ENCODE results near the gene ADGRG1. TPM values are rescaled to one million over a fixed set of nuclear protein-coding genes. Genes with fewer than 3 reads are reported as not detected.

ADGRG1 gene
- total RNA-seq = 1 to 10 TPM in 1 of 2 experiments, under 1 TPM in 1; 0.93 to 1.0 TPM

DNA sequence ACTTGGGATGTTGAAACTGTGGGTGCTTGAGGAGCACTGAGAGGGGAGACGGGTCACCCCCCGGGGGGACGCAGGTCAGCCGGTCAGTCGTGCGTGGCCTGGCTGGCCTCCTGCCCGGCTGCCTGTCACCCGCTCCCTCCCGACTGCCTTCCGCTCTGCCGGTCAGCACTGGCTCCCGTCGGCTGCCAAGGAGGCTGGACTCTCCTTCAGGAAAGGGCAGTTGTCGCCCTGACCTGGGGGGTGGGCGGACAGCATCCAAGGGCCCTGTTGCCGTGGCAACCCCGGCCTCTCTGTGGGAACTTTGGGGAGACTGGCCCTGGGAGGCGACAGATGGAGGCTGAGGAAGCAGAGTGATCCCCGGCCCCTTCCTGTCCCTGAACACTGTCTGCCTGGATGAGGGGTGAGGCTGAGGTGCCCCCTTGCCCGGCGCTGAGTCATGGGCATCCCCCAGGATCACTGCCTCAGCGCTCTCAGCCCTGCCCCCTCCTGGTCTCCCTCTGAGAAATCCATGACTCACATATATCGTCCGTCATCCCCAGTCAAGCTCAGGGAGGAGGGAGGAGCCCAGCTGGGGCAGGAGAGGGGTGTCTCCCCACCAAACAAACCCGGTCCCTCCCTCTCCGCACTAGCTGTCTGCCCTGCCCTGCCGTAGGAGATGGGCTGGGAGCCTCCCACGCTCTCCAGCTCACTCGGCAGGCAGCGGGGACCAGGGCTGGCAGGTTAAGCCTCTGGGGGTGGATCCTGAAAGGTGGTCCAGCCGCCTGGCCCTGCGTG is at the start of gene ADGRG1:
TSS of gene ADGRG1 (plus strand) at position 623 of the 774 bp plus-strand sequence. CDS start 21,658 bp downstream, outside the sequence.
- no peaks in the 10 kb centered on the region for H3K9me3 Mint-ChIP-seq
- peak; percentile 86 for DNase-seq
- no peak within 1 kb of the TSS for H3K27ac Mint-ChIP-seq
- CTCF ChIA-PET = interaction anchor here (0.9 to 2.1 kb wide), 5 partner anchors 10 to 52 kb away, joined by 3 to 7 read pairs (median 4); no protein-coding TSS in a partner anchor
- intact Hi-C loops (cut with micrococcal nuclease) = loop anchor here (1.0 kb wide), 3 partner anchors 14 to 37 kb away; no protein-coding TSS in a partner anchor
- H3K36me3 Mint-ChIP-seq (ENCODE audit: low read depth) = no peaks in the 10 kb centered on the region
- H3K4me3 Mint-ChIP-seq = no peak within 1 kb of the TSS
- peaks cover 12% of the 10 kb centered on the region for H3K4me1 Mint-ChIP-seq (ENCODE audit: low read depth)
- H3K27me3 Mint-ChIP-seq (ENCODE audit: low read depth) = peaks cover 29% of the 10 kb centered on the region

DNA sequence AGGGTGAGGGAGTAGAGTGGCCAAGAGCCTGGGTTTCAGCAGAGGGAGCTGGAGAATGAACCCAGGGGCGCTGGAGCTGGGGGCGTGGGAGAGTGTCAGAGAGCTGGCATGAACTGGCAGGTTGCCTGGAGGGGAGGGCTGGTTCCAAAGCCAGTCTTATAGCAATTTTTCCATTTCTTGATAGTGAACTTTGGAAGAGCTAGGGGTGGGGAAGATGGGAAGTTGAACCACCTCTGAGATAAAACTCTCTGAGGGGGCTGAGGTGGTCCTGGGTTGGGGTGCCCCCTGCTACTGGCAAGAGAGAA is 49.1 kb upstream of the ADGRG1 start:
- CTCF ChIA-PET = interaction anchor here (1.0 to 12.7 kb wide), 3 partner anchors 63 to 92 kb away, joined by 3 to 162 read pairs (median 3); no protein-coding TSS in a partner anchor
- H3K27me3 Mint-ChIP-seq (ENCODE audit: low read depth) = peaks cover 3% of the 10 kb centered on the region
- intact Hi-C loops (cut with micrococcal nuclease) = no loop called here
- no peaks in the 10 kb centered on the region for H3K9me3 Mint-ChIP-seq
- H3K27ac Mint-ChIP-seq = no peak overlapping the region
- peaks cover 2% of the 10 kb centered on the region for H3K4me1 Mint-ChIP-seq (ENCODE audit: low read depth)
- no peak for DNase-seq
- H3K4me3 Mint-ChIP-seq = no peak overlapping the region
- H3K36me3 Mint-ChIP-seq (ENCODE audit: low read depth) = no peaks in the 10 kb centered on the region

DNA sequence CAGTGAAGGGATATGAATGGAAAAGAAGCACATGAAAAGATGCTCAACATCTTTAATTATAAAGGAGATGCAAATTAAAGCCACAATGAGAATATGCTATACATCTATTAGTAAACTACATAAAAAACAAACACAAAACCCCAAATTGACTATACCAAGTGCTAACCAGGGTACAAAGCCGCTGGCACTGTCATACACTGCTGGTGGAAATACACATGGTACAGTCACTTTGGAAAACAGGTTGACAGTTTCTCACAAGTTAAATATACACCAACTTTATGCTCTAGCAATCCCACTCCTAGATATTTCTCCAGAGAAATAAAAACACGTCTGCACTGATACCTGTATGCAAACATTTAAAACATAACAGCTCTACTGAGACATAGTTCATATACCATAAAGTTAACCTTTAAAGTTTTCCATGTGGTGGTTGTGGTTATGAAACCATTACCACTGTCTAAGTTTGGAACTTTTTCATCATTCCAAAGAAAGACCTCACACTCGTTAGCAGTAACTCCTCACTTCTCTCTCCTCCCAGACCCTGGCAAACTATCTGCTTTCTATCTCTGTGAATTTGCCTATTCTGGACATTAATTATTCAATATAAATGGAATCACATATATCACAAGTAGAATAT is 43.3 kb upstream of the ADGRG1 start:
- H3K27ac Mint-ChIP-seq = no peak overlapping the region
- H3K9me3 Mint-ChIP-seq = no peaks in the 10 kb centered on the region
- DNase-seq = no peak
- H3K36me3 Mint-ChIP-seq (ENCODE audit: low read depth) = no peaks in the 10 kb centered on the region
- CTCF ChIA-PET = interaction anchor here (0.7 to 2.6 kb wide), 6 partner anchors 9 to 98 kb away, joined by 3 to 15 read pairs (median 4); no protein-coding TSS in a partner anchor
- intact Hi-C loops (cut with micrococcal nuclease) = no loop called here
- peaks cover 6% of the 10 kb centered on the region for H3K4me1 Mint-ChIP-seq (ENCODE audit: low read depth)
- H3K4me3 Mint-ChIP-seq = no peak overlapping the region
- H3K27me3 Mint-ChIP-seq (ENCODE audit: low read depth) = no peaks in the 10 kb centered on the region

DNA sequence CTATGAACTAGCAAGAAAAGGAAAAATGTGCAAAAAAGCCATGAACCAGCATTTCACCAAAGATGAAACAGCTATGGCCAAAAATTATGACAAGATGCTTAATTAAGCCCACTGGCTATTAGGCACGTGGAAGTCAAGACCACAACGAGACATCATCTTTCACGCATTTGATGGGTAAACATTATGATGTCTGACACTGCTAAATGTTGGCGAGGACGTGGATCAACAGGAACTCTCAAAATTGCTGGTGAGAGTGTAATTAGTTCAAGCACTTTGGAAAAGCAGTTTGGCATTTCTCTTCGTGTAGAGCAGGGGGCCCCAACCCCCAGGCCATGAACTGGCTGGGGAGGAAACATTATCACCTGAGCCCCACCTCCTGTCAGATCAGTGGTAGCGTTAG is 39.6 kb upstream of the ADGRG1 start:
- H3K4me3 Mint-ChIP-seq = no peak overlapping the region
- intact Hi-C loops (cut with micrococcal nuclease) = no loop called here
- no peaks in the 10 kb centered on the region for H3K36me3 Mint-ChIP-seq (ENCODE audit: low read depth)
- DNase-seq = no peak
- H3K4me1 Mint-ChIP-seq (ENCODE audit: low read depth) = peaks cover 38% of the 10 kb centered on the region
- H3K9me3 Mint-ChIP-seq = peaks cover 2% of the 10 kb centered on the region
- CTCF ChIA-PET = interaction anchor here (0.6 to 3.2 kb wide), 4 partner anchors 12 to 157 kb away, joined by 4 to 45 read pairs (median 7); no protein-coding TSS in a partner anchor
- no peaks in the 10 kb centered on the region for H3K27me3 Mint-ChIP-seq (ENCODE audit: low read depth)
- H3K27ac Mint-ChIP-seq = no peak overlapping the region

DNA sequence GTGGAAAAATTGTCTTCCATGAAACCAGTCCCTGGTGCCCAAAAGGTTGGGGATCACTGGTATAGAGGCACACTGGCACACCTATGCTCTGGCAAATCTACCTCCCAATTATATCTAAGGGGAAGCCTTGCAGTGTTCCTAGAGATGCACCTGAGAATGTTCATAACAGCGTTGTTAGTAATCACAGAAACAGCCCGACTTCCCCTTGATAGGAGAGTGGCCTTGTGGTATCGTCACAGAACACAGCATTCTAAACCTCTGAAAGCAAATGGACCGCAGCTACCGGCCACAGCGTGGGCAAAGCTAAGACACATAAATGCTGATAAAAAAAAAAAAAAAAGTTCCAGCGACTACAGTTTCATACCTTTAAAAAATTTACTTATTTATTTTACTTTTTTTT is 39.1 kb upstream of the ADGRG1 start:
- no peak overlapping the region for H3K4me3 Mint-ChIP-seq
- intact Hi-C loops (cut with micrococcal nuclease) = no loop called here
- H3K36me3 Mint-ChIP-seq (ENCODE audit: low read depth) = no peaks in the 10 kb centered on the region
- peaks cover 2% of the 10 kb centered on the region for H3K9me3 Mint-ChIP-seq
- CTCF ChIA-PET = interaction anchor here (0.9 to 5.1 kb wide), 5 partner anchors 11 to 112 kb away, joined by 3 to 94 read pairs (median 17); no protein-coding TSS in a partner anchor
- peaks cover 38% of the 10 kb centered on the region for H3K4me1 Mint-ChIP-seq (ENCODE audit: low read depth)
- H3K27me3 Mint-ChIP-seq (ENCODE audit: low read depth) = no peaks in the 10 kb centered on the region
- DNase-seq = no peak
- H3K27ac Mint-ChIP-seq = no peak overlapping the region

DNA sequence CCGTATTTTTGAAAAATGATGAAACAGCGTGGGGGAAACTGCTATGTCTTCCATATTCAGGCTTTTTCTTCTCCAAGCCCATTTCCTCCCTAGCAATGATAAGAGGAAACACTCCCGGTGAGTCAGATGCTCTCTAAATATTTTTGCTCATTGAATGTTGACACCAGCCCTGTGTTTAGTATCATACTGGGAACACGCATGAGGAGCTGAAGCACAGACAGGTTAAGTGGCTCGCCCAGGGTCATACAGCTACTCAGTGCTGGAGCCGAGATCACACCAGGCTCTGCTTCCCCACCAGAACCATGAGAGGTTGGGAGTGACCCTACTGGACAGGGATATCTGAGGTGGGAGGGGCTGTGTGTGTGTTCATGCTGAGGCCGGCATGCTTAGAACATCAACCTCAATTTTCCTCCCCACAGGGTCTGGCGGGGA is 37.8 kb upstream of the ADGRG1 start:
- Mint-ChIP-seq H3K27me3 (ENCODE audit: low read depth) (no peaks in the 10 kb centered on the region), H3K36me3 (ENCODE audit: low read depth) (no peaks in the 10 kb centered on the region), H3K4me1 (ENCODE audit: low read depth) (peaks cover 32% of the 10 kb centered on the region), H3K27ac (peak overlapping the region; percentile 90), H3K9me3 (peaks cover 5% of the 10 kb centered on the region), H3K4me3 (peak overlapping the region; percentile 10)
- peak; percentile 35 for DNase-seq
- intact Hi-C loops (cut with micrococcal nuclease) = loop anchor here (1.0 to 5.0 kb wide), 10 partner anchors 12 to 410 kb away; partner anchors contain the start of genes ADGRG1, KATNB1 and ZNF319
- CTCF ChIA-PET = interaction anchor here (0.5 to 5.1 kb wide), 18 partner anchors 8 to 1096 kb away, joined by 3 to 94 read pairs (median 5); partner anchors contain the start of genes ADGRG1 and KATNB1

DNA sequence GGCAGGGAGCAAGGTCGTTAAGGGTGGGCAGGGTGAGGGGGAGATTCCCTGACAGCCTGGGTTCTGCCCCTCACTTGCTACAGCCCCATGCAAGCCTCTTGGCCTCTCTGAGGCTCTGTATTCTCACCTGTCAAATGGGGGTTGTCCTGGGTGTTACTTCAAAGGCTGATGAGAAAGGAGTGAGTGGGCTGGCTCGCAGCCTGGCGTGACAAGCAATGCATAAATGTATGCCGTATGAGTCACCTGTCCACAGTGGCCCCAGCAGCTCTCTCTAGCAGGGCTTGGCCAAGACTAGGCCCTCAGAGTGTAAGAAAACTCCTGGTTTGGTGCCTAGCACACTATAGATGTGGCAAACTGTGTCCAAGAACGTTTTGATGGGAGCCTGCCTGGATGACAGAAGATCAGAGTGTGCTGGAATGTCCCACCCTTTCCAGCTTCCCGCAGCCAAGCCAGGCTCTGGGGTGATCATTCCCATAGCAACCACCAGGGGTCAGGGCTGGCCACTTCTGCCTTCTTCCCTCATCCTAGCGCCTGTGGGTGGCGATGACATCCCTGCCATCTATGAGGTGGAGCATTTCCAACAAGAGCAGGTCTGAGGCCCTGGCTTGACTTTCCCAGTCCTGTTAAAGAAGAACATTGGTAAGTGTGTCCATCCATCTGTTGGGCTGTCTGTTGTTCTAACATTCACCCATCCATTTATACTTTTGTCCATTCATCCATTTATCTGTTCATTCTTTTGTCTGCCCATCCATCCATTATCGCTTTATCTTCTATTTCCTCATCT is 37.2 kb upstream of the ADGRG1 start:
- DNase-seq = peak; percentile 89
- Mint-ChIP-seq H3K27me3 (ENCODE audit: low read depth) (no peaks in the 10 kb centered on the region), H3K4me3 (peak overlapping the region; percentile 40), H3K36me3 (ENCODE audit: low read depth) (no peaks in the 10 kb centered on the region), H3K27ac (peak overlapping the region; percentile 90), H3K9me3 (peaks cover 7% of the 10 kb centered on the region), H3K4me1 (ENCODE audit: low read depth) (peaks cover 32% of the 10 kb centered on the region)
- CTCF ChIA-PET = interaction anchor here (0.5 to 5.1 kb wide), 17 partner anchors 9 to 1096 kb away, joined by 3 to 94 read pairs (median 5); partner anchors contain the start of genes ADGRG1 and KATNB1
- intact Hi-C loops (cut with micrococcal nuclease) = loop anchor here (1.0 to 5.0 kb wide), 10 partner anchors 11 to 409 kb away; partner anchors contain the start of genes ADGRG1, KATNB1 and ZNF319

DNA sequence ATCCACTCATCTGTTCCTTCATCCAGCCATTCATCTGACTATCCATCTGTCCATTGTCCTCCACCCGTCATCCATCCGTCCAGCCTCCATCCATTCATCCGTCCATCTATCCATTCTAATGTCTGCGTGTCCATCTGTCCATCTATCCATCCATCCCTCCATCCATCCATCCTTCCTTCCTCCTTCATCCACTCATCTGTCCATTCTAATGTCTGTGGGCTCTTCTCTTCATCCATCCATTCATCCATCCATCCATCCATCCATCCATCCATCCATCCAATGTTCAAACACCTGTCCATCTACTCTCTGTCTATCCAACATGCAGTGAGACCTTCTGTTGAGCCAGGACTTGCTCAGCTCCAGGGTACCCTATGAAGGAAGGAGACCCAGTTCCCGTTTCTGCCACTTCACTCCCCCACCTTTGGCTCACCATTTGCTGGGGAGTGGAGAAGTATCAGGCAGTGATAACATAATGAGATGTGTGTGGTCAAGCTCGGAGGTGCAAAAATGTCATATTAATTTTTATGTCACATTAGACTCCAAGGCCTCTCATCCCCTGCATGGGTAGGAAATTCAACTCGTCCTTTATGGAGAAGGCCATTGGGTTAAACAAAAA is 36.5 kb upstream of the ADGRG1 start:
- intact Hi-C loops (cut with micrococcal nuclease) = loop anchor here (1.0 to 5.0 kb wide), 10 partner anchors 10 to 408 kb away; partner anchors contain the start of genes ADGRG1, KATNB1 and ZNF319
- DNase-seq = no peak
- H3K27ac Mint-ChIP-seq = peak overlapping the region; percentile 90
- H3K27me3 Mint-ChIP-seq (ENCODE audit: low read depth) = no peaks in the 10 kb centered on the region
- peaks cover 8% of the 10 kb centered on the region for H3K9me3 Mint-ChIP-seq
- H3K4me3 Mint-ChIP-seq = peak overlapping the region; percentile 40
- H3K4me1 Mint-ChIP-seq (ENCODE audit: low read depth) = peaks cover 32% of the 10 kb centered on the region
- CTCF ChIA-PET = interaction anchor here (1.3 to 5.1 kb wide), 7 partner anchors 10 to 80 kb away, joined by 3 to 94 read pairs (median 11); no protein-coding TSS in a partner anchor
- H3K36me3 Mint-ChIP-seq (ENCODE audit: low read depth) = no peaks in the 10 kb centered on the region

DNA sequence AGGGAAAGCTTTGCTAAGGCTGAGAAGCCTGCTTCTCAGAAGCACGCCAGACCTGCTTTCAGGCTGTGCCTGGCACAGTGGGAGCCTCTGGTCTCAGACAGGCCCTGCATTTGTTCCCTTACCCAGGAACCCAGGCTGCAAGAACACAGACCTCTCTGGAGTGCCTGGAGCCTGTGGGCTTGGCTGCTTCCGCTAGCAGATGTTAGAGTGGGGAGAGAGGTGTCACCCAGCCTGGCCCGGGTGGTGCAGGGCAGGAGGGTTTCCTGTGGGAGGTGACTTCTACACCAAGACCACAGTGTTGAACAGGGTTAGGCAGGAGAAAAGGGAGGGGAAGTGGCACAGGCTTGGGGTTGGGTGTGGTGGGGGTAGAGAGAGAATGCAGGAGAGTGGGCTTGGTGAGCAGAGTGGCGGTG is 35.8 kb upstream of the ADGRG1 start:
- Mint-ChIP-seq H3K27ac (peak overlapping the region; percentile 90), H3K9me3 (peaks cover 11% of the 10 kb centered on the region), H3K36me3 (ENCODE audit: low read depth) (no peaks in the 10 kb centered on the region), H3K4me1 (ENCODE audit: low read depth) (peaks cover 33% of the 10 kb centered on the region), H3K4me3 (peak overlapping the region; percentile 10), H3K27me3 (ENCODE audit: low read depth) (no peaks in the 10 kb centered on the region)
- CTCF ChIA-PET = interaction anchor here (0.6 to 5.1 kb wide), 6 partner anchors 9 to 56 kb away, joined by 3 to 94 read pairs (median 7); no protein-coding TSS in a partner anchor
- peak; percentile 80 for DNase-seq
- intact Hi-C loops (cut with micrococcal nuclease) = loop anchor here (5.0 kb wide), 1 partner anchor 280 kb away; no protein-coding TSS in a partner anchor

DNA sequence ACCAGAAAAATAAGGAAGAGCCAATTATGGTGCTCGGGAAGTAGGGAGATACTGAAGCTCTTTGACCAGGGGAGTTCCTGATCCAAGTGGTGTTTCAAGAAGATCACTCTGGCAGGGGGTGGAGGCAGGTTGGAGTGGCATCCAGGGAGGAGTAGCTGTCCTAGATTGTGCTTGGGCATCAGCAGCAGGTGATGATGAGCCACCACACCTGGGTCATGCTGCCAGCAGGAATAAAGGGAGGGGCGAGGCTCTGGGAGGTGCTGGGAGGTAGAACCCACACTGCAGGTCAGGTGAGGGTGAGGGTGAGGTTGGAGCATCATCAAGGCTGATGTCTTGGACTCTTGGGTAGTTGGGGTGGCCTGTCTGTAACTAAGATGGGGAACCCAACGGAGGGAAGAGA is 35.4 kb upstream of the ADGRG1 start:
- H3K36me3 Mint-ChIP-seq (ENCODE audit: low read depth) = no peaks in the 10 kb centered on the region
- peaks cover 11% of the 10 kb centered on the region for H3K9me3 Mint-ChIP-seq
- H3K27me3 Mint-ChIP-seq (ENCODE audit: low read depth) = no peaks in the 10 kb centered on the region
- no peak for DNase-seq
- no peak overlapping the region for H3K4me3 Mint-ChIP-seq
- intact Hi-C loops (cut with micrococcal nuclease) = loop anchor here (5.0 kb wide), 1 partner anchor 279 kb away; no protein-coding TSS in a partner anchor
- H3K4me1 Mint-ChIP-seq (ENCODE audit: low read depth) = peaks cover 33% of the 10 kb centered on the region
- H3K27ac Mint-ChIP-seq = peak overlapping the region; percentile 90
- CTCF ChIA-PET = interaction anchor here (0.6 to 5.1 kb wide), 6 partner anchors 9 to 56 kb away, joined by 3 to 94 read pairs (median 4); no protein-coding TSS in a partner anchor

DNA sequence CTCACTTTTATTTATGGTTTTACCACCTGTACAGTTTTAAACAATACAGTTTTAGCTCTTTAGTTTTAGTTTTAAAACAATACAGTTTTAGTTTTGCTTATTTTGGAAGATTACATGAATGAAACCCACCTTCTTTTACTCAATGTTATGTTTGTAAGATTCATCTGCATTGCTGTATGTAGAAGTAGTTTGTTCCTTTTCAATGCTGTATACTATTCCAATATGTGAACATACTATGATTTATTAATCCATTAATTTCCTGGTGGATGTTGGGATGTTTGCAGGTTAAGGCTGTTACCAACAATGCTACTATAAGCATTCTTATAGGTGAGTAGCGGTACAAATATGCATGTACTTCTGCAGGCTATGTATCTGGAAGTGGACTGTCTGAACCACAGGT is 34.4 kb upstream of the ADGRG1 start:
- H3K4me1 Mint-ChIP-seq (ENCODE audit: low read depth) = peaks cover 33% of the 10 kb centered on the region
- no peak overlapping the region for H3K27ac Mint-ChIP-seq

More for the DNA sequence above, 34.4 kb upstream of the ADGRG1 start:
- H3K36me3 Mint-ChIP-seq (ENCODE audit: low read depth) = no peaks in the 10 kb centered on the region
- H3K9me3 Mint-ChIP-seq = peaks cover 15% of the 10 kb centered on the region
- CTCF ChIA-PET = interaction anchor here (0.7 to 5.1 kb wide), 4 partner anchors 8 to 55 kb away, joined by 3 to 94 read pairs (median 20); no protein-coding TSS in a partner anchor
- intact Hi-C loops (cut with micrococcal nuclease) = loop anchor here (5.0 kb wide), 1 partner anchor 278 kb away; no protein-coding TSS in a partner anchor
- DNase-seq = no peak
- no peak overlapping the region for H3K4me3 Mint-ChIP-seq
- H3K27me3 Mint-ChIP-seq (ENCODE audit: low read depth) = no peaks in the 10 kb centered on the region
